CD4-positive, alpha-beta T cell treated with Interleukin-4 for 4 hours (primary cell): ENCODE results near the gene RAB8B.
"Not testable (repeated sequence)": the region's sequence is repeated elsewhere in the genome, so short reads cannot be mapped to it uniquely, and the experiment has no call there.

ENCODE experiments used
- DNase-seq: peaks from one replicate; pipeline ENCODE4 v3.0.0-alpha.2; 2020

RAB8B gene

DNA sequence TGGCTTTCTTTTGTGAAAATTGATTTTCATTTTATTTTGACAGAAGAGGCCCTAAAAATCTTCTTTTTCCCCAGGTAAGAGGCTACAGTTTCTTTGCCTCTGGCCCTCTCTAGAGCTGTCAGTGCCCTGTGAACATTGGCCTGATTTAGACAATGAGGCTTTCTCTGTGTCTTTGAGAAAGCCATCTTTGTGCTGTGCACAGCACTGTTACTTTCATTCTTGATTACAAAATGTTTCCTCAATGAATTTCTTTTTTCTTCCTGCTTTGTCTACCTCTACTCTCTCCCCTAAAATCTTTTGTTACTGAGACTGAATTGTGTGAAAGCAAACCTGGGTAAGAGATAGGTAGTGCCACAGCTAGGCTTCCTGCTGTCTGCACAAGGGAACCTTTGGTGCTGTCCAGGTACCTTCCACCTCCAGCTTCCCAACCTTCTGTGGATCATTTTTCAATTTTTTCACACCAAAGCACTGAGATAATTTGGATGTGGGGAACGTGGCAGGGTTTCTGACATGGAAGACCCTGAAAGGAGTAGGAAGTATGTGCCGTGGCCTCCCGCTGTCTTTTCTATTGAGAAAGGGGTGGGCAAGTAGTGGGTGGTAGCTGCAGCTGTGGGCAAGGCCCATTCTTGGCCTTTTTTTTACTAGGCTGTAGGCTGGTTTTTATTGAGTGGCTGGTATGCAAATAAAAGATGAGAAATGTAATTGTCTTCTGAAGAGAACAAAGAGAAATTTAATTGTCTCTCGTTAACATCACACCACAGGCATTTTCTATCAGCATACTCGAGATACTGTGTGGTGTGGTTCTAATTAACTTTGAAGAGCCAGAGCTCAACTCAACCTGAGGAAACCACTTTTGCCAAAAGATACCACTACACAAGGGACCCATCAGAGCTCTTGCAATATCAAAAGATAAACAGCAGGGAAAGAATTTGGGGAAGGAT, 21.0 kb downstream of the RAB8B start:
- DNase-seq, result no peak

DNA sequence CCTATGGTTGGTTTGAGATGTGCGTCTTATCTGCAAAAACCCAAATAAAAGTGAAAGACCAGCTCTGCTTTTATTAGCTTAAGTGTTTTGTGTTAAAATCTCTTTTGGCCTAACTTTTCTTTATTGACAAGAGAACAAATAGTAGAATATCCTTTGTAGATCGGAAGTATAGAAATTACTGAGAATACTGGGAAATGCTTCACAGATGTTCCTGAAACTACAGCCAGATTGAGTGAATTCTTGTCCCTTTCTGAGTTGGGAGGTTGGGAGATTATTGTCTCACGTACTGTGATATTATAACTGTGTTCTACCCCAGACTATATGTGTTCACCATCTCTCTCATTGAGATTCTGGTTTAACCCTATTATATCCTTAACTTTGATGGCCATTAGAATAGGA, 21.7 kb downstream of the RAB8B start:
- no peak for DNase-seq

DNA sequence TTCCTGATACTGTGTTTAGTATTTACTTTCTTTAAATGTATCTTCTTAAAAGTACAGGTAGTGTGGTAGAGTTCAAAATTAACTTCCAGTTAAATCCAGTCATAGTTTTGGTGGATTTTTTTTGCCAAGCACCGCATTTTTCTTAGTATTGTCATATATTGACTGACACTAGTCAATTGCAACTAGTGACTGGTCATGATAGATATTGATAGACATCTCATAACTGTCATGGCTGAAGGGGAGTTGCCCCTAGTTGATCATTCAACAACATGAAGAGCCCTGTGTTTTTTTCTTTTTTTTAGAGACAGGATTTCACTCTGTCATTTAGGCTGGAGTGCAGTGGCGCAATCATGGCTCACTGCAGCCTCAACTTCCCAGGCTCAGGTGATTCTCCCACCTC, 22.1 kb downstream of the RAB8B start:
- no peak for DNase-seq

DNA sequence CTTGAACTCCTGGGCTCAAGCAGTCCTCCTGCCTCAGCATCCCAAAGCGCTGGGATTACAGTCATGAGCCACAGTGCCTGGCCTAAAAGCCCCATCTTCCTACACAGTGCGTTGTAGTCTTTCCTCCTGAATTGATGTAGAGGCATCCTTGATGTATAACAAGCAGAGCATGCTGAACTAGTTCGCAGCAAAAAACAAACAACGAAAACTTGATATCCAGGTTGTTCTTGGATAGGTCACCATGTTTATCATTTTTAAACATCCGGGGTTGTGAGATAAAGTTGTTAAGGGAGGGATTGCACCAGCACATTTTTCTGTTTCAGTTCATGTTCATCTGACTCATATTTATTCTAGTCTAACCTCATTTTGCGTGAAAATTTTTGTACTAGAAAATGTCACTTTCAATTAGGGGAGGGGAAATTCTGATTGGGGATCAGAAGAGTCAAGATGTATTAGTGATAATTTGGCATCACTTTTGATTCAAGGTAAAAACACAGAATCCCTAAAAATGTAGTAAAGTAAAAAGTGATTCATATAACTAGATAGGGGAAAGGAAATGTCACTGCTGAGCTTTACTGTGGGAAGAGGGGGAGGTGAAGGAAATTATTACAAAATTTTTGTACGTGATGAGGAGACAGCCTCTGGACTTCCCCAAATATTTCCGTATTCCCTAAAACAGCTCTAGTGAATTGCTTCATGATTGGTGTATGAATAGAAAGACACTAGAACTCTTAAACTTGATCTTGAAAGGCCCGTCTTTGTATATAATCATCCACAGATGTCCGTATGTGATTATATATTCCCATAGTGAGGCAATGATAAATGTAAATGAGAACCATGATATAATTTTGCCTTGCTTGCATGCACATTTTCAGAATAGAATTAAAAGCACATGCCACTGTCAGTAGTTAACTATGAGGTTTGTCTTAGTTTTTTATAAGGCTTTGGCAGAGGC, 22.9 kb downstream of the RAB8B start:
- DNase-seq, result peak; percentile 62

DNA sequence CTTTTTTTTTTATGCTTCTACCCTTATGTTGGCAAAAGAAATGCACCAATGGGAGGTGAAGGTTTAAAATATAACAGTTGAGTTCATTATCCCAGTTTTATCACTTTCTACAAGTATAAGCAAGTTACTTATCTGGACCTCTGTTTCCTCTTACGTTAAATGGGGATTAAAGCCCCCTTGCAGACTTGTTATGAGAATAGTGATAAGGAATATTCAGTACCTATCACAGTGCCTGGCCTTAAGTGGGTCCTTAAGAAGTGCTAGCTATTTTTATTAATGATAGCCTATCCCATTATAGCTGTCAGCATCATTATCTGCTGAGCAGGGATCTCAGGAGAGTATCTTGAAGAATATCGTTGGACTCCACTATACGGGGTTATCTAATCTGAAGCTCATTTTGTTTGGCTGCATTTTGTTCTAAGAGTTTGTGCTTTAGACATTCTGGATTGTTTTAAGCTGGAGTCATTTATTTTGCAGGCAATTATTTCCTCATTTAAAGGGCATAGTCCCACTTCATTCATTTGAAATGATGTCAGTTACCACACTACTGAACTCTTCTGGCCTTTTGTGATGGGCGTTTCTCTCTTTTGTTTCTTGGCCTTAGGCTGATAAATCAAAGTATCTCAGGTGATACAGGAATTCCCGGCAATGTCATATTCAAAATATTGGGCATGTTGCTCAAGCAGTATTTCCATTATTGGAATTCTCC, 28.8 kb downstream of the RAB8B start:
- no peak for DNase-seq

DNA sequence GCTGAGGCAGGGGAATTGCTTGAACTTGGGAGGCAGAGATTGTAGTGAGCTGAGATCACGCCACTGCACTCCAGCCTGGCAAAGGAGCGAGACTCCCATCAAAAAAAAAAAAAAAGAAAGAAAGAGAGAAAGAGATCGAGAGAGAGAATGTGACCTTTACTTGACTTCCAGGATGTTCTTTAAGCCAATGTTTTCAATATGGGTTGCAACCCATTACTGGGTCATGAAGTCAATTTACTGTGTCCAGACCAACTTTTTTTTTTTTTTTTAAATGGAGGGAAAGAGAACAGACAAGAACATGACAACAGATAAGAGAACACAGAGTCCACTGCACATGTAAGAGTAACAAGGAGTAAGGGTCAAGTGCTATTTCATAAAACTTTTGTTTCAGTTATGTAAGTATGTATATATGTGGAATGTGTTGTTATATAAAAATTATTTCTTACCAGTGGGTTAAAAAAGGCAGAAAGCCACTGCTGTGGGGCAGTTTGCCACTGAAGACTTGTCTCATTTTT, 29.8 kb downstream of the RAB8B start:
- DNase-seq, result no peak

DNA sequence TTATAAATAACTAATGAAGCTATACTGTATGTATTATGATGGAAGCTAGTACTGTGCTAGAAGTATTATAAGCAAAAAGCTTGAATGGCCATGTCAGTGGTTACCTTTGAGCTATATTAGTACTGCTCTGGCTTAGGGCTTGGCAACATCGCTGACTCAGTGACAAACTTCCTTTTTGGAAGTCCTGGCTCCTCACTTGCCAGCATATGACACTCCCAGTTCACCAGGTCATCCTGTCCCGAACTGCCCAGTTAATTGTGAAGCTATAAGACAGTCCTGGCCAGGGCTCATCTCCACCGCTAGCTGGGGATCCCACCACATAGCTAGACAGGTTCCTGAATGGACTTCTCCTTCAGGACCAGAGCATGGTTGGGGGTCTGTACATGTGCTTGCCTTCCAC, 31.9 kb downstream of the RAB8B start:
- no peak for DNase-seq

DNA sequence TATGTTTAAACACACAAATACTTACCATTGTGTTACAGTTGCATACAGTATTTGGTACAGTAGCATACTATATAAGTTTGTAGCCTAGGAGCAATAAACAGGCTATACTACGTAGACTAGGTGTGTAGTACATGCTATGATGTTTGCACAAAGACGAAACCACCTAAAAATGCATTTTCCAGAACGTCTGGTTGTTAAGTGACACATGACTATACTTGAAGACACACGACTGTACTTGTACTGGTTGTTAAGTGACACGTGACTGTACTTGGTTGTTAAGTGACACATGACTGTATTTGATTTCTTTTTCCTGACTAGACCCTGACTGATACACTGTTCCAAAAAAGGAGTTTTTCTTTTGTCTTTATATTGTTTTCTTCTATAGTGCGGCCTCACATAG, 34.1 kb downstream of the RAB8B start:
- DNase-seq, result no peak

DNA sequence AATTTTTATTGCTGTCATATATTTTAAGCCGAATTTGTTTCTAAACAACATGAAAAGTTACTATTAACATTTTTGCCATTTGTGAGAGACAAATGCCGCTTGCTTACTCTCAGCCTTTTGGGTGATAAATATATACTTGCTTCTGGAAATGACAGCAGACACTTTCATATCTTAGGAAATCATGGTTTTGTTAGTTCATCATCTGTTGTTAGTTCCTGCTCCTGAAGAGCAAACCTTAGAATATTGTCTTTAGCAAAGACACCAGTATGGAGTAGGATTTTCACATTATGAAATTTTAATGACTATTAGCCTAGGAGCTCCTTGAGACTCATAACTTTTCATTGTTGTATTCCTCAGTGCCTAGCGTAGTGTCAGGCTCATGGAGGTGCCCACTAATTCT, 36.0 kb downstream of the RAB8B start:
- DNase-seq, result no peak

DNA sequence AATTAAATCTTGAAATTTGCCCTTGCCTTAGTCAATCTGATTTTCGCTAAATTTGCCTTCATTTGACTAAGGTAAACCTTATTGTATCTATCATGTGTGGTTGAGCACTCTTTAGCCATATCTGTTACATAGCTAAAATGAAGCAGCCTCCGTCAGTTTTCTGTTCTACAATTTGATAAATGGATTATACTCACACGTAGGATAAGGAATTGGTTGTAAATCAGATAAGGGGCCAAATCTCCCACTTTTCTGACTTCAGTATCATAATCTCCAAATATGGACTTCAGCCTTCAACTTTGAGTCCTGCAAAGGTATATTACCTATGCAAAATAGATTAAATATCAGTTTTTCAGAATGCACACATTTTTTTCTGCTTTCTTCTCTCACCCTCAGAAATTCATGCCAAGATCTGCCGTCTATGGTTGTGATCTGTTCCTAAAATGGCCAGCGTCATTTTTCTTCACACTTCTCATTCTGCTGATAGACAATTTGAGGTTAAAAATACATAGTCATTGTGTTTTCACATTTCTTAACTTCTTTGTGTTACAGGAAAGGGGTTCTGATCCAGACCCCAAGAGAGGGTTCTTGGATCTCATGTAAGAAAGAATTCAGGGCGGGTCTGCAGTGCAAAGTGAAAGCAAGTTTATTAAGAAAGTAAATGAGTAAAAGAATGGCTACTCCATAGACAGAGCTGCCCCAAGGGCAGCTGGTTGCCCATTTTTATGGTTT, 36.9 kb downstream of the RAB8B start:
- no peak for DNase-seq

DNA sequence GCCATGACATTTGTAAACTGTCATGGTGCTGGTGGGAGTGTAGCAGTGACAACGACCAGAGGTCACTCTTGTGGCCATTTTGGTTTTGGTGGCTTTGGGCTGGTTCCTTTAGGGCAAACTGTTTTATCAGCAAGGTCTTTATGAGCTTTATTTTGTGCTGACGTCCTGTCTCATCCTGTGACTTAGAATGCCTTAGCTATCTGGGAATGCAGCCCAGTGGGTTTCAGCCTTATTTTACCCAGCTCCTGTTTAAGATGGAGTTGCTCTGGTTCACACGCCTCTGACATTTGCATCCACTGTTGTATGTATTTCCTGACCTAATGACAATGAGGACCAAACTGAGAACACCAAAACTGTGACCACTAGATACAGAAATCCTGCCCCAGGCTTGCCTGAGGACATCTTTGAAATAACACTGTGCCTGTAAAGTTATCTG, 37.6 kb downstream of the RAB8B start:
- DNase-seq, result no peak

DNA sequence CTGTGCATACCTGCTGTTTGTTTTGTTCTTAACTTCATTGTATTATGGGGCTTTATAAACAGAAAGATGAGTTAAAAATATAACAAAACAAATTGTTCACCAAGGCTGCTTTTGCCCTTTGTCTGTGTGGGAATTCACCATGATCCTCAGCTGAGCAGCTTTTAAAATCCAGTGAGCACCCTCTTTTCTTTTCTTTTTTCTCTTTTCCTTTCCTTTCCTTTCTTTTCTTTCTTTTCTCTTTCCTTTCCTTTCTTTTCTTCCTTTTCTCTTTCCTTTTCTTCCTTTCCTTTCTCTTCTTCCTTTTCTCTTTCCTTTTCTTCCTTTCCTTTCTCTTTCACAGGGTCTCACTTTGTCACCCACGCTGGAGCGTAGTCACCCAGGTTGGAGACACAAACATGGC, 38.3 kb downstream of the RAB8B start:
- DNase-seq, result no peak

DNA sequence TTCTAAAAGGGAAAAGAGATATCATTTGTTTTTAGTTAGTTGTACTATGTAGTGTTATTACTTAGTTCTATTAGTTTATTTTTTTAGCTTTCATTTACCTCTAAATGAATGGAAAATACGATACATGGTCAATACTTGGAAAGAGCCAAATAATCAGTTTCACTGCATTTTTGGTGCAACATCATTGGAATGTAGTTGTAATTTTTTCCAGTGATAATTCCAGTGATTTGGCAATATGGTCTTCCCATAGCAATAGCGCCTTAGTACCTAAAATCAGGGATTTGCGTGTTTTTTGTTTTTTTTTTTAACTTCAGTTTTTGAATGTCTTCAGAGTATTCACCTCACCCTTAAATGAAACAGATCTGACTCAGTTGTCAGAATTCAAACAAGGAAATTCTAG, 41.8 kb downstream of the RAB8B start:
- DNase-seq, result no peak

DNA sequence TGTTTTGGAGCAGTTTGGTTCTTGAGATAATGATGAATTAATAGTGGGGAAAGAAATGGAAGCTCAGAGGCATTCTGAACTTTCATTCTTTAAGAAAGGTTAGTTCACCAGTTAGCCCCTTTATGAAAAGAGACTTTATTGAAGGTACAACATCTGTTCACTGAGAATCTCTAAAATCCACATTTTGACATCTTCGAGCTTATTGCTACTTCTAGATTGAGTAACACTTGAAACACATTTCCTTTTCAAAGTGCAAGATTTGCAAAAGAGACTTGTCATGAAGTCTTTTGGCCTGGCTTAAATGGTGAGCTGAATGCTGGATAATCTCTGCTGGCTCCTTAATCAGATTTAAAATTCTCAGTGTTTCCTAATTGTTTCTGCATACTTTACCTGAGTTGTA, 42.3 kb downstream of the RAB8B start:
- no peak for DNase-seq

DNA sequence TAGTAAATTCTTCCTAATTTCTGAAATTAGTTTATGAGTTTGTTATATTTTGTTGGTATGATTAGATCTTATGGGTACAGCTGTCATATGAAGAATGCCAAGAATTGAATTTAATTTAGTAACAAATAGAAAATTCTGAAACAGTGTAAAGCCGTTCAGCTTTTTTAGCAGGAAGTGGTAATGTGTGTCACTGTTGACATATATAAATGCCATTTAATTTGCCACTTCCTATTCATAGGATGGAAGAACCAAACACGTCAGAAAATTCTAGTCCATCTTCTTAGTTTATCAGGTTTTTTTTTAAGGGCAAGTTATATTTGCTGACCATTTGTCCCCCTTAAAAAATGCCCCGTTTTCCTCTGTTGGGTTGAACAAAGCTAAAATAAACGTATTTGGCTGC, 43.0 kb downstream of the RAB8B start:
- peak; percentile 58 for DNase-seq

DNA sequence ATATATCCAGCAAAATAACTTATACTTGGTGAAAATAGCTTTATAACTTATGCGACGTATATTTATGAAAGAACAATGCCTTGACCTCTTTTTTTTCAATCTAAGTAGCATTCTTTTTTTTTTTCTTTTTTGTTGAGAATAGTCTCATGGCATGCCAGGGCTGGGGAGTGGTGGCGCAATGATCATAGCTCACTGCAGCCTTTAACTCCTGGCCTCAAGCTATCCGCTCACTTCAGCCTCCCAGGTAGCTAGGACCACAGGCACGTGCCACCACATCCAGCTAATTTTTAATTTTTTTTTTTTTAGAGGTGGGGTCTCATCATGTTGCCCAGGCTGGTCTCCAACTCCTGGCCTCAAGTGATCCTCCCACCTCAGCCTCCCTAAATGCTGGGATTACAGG, 43.5 kb downstream of the RAB8B start:
- no peak for DNase-seq

DNA sequence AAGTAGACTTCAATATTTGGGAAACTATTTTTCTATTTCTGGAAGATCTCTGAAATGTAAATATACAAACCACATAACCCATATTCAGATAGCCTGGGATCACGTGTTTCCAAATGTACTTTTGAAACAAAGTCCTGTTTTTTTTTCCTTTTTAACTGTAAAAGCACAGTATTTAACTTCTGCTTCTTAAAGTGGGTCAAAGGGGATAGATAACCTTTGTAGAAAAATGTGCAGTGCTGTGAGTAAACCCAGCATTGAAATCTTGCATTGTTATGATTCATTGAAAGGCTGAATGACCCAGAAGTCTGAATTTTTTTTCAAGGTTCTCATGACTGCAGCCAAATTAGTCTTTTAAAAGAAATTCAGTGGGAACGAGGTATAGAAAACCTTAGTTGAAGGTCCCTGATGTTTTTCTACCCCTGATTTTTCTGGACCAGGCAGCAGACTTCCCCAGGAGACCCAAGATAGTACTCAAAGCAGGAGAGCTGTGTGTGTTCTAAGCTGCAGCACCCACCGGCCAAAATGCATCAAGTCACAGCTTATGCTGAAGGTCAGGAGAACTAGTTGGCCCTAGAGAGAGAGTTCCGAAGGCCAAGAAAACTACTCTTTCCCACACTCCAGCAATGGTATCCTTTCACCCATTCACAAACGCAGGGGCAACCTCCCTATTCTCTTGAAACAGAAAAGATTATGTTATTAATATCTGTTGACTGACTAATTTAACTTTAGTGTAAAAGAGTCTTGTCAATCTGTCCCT, 44.4 kb downstream of the RAB8B start:
- no peak for DNase-seq

DNA sequence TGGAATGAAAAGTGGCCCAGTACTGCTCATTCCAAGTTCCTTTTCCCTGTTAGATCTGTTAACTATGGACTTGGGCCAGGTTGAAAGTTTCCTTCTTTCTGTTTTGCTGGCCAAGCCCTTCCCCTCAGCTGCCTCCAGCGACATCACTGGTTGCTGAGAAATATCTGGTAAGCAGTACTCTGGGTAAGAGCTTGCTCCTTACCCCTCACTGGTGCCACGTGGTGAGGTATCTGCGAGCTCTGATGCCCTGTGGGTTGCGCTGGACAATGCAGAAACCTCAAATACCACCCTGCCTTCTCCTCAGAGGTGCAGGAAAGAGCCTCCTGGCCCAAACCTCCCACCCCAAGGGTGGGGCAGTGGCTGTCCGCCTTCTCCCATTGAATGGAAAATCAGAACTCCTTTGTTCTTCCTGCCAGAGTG, 45.1 kb downstream of the RAB8B start:
- DNase-seq, result no peak

DNA sequence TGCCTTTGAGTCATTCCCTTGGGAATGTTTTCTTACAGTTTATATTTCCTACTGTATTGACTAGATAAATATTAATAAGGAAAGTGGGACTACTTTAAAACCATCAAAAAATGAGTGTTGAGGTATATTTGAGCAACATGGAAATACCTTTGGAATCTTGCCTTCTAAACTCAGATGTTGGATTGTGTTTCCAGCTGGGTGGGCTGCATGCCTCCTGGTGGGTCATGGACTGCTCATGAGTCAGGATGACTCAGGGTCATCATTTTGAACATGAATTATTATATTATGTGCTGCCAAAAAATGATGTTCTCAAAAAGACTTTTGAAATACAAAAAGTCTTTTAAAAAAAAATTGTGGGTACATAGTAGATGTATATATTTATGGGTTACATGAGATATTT, 46.9 kb downstream of the RAB8B start:
- no peak for DNase-seq

DNA sequence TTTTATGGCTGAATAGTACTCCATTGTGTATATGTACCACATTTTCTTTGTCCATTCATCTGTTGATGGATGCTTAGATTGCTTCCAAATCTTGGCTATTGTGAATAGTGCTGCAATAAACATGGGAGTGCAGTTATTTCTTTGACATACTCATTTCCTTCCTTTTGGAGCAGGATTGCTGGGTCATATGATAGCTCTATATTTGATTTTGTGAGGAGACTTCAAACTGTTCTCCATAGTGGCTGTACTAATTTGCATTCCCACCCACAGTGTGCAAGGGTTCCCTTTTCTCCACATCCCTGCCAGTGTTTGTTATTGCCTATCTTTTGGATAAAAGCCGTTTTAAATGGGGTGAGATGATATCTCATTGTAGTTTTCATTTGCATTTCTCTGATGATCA, 47.7 kb downstream of the RAB8B start:
- DNase-seq, result not testable (repeated sequence)

DNA sequence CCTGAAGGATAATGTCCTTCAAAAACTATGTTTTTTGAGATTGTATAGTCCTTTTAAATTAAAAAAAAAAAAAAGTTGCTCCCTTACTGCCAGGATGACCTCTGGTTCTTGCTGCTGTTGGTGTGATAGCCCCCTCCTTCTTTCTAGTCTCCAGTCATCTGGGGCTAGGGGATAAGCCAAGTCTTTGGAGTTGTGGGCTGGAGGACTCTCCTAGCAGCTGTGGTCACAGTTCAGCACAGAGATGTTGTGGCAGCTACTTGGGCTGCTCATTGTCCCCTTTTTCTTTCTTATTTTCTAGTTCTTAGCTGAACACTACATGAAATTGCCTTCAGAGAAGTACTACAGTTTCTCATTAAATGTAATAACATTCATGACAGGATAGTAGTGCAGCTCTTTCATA, 48.8 kb downstream of the RAB8B start:
- DNase-seq, result no peak
